ENCODE data around the gene ST7. TPM values are rescaled to one million over a fixed set of nuclear protein-coding genes. Genes with fewer than 3 reads are reported as not detected.
"Not testable (repeated sequence)": the region's sequence is repeated elsewhere in the genome, so short reads cannot be mapped to it uniquely, and the experiment has no call there.

Gene ST7
- total RNA-seq, 1 donor from 2014 or later, result 5.5 TPM

GRCh38 chr7:117241088-117241487 lies 287.8 kb downstream of the ST7 start:
- Mint-ChIP-seq H3K27ac (no peak overlapping the region), H3K4me3 (no peak overlapping the region), H3K4me1 (no peaks in the 10 kb centered on the region), H3K36me3 (ENCODE audit: low read depth) (no peaks in the 10 kb centered on the region), H3K9me3 (no peaks in the 10 kb centered on the region), H3K27me3 (peaks cover 2% of the 10 kb centered on the region)
- DNase-seq, result no peak
- intact Hi-C loops (cut with micrococcal nuclease), result no loop called here

- H3K27ac Mint-ChIP-seq, result no peak overlapping the region
- H3K36me3 Mint-ChIP-seq (ENCODE audit: low read depth), result no peaks in the 10 kb centered on the region
- no peak overlapping the region for H3K4me3 Mint-ChIP-seq
- no peaks in the 10 kb centered on the region for H3K27me3 Mint-ChIP-seq
- intact Hi-C loops (cut with micrococcal nuclease), result no loop called here
- DNase-seq, result no peak
- H3K4me1 Mint-ChIP-seq, result no peaks in the 10 kb centered on the region
- no peaks in the 10 kb centered on the region for H3K9me3 Mint-ChIP-seq
Observed at GRCh38 chr7:117243390-117243789, 290.1 kb downstream of the ST7 start.

- H3K27me3 Mint-ChIP-seq; H3K27ac Mint-ChIP-seq; DNase-seq; H3K9me3 Mint-ChIP-seq; H3K4me1 Mint-ChIP-seq; intact Hi-C loops (cut with micrococcal nuclease); H3K36me3 Mint-ChIP-seq (ENCODE audit: low read depth); H3K4me3 Mint-ChIP-seq: not testable (repeated sequence)
Observed at GRCh38 chr7:117245703-117246102, 292.4 kb downstream of the ST7 start.

- Mint-ChIP-seq H3K9me3 (no peaks in the 10 kb centered on the region), H3K36me3 (ENCODE audit: low read depth) (no peaks in the 10 kb centered on the region), H3K4me1 (no peaks in the 10 kb centered on the region), H3K27me3 (no peaks in the 10 kb centered on the region), H3K27ac (no peak overlapping the region), H3K4me3 (no peak overlapping the region)
- no peak for DNase-seq
- intact Hi-C loops (cut with micrococcal nuclease), result no loop called here
Observed at GRCh38 chr7:117247809-117248208, 294.5 kb downstream of the ST7 start.

- Mint-ChIP-seq H3K4me3 (no peak overlapping the region), H3K4me1 (no peaks in the 10 kb centered on the region), H3K27me3 (no peaks in the 10 kb centered on the region), H3K9me3 (no peaks in the 10 kb centered on the region), H3K36me3 (ENCODE audit: low read depth) (no peaks in the 10 kb centered on the region), H3K27ac (no peak overlapping the region)
- DNase-seq, result no peak
- intact Hi-C loops (cut with micrococcal nuclease), result no loop called here
Observed at GRCh38 chr7:117248829-117249228, 295.5 kb downstream of the ST7 start.

GRCh38 chr7:117249696-117250095 lies 296.4 kb downstream of the ST7 start:
- Mint-ChIP-seq H3K9me3 (no peaks in the 10 kb centered on the region), H3K27ac (no peak overlapping the region), H3K4me3 (no peak overlapping the region), H3K4me1 (no peaks in the 10 kb centered on the region), H3K36me3 (ENCODE audit: low read depth) (no peaks in the 10 kb centered on the region), H3K27me3 (no peaks in the 10 kb centered on the region)
- no peak for DNase-seq
- intact Hi-C loops (cut with micrococcal nuclease), result no loop called here

GRCh38 chr7:117250245-117250644 lies 296.9 kb downstream of the ST7 start:
- no peaks in the 10 kb centered on the region for H3K4me1 Mint-ChIP-seq
- H3K4me3 Mint-ChIP-seq, result no peak overlapping the region
- H3K9me3 Mint-ChIP-seq, result no peaks in the 10 kb centered on the region
- no peak overlapping the region for H3K27ac Mint-ChIP-seq
- intact Hi-C loops (cut with micrococcal nuclease), result no loop called here
- no peak for DNase-seq
- H3K27me3 Mint-ChIP-seq, result no peaks in the 10 kb centered on the region
- no peaks in the 10 kb centered on the region for H3K36me3 Mint-ChIP-seq (ENCODE audit: low read depth)

- no peak for DNase-seq
- Mint-ChIP-seq H3K36me3 (ENCODE audit: low read depth) (no peaks in the 10 kb centered on the region), H3K27me3 (no peaks in the 10 kb centered on the region), H3K27ac (no peak overlapping the region), H3K4me1 (no peaks in the 10 kb centered on the region), H3K9me3 (no peaks in the 10 kb centered on the region), H3K4me3 (no peak overlapping the region)
- intact Hi-C loops (cut with micrococcal nuclease), result no loop called here
Observed at GRCh38 chr7:117250801-117251200, 297.5 kb downstream of the ST7 start.

GRCh38 chr7:117251687-117252086 lies 298.4 kb downstream of the ST7 start:
- no peak overlapping the region for H3K27ac Mint-ChIP-seq
- no peak for DNase-seq
- no peaks in the 10 kb centered on the region for H3K27me3 Mint-ChIP-seq
- H3K4me3 Mint-ChIP-seq, result no peak overlapping the region
- H3K36me3 Mint-ChIP-seq (ENCODE audit: low read depth), result no peaks in the 10 kb centered on the region
- H3K4me1 Mint-ChIP-seq, result no peaks in the 10 kb centered on the region
- H3K9me3 Mint-ChIP-seq, result no peaks in the 10 kb centered on the region
- intact Hi-C loops (cut with micrococcal nuclease), result no loop called here

- H3K4me1 Mint-ChIP-seq, result no peaks in the 10 kb centered on the region
- no peak overlapping the region for H3K4me3 Mint-ChIP-seq
- intact Hi-C loops (cut with micrococcal nuclease), result no loop called here
- no peaks in the 10 kb centered on the region for H3K9me3 Mint-ChIP-seq
- H3K27ac Mint-ChIP-seq, result no peak overlapping the region
- H3K27me3 Mint-ChIP-seq, result peaks cover 3% of the 10 kb centered on the region
- H3K36me3 Mint-ChIP-seq (ENCODE audit: low read depth), result no peaks in the 10 kb centered on the region
- DNase-seq, result no peak
Observed at GRCh38 chr7:117259615-117260014, 306.3 kb downstream of the ST7 start.

GRCh38 chr7:117262546-117262945 lies 309.2 kb downstream of the ST7 start:
- intact Hi-C loops (cut with micrococcal nuclease), result no loop called here
- DNase-seq, result no peak
- Mint-ChIP-seq H3K36me3 (ENCODE audit: low read depth) (no peaks in the 10 kb centered on the region), H3K4me3 (no peak overlapping the region), H3K27ac (no peak overlapping the region), H3K9me3 (no peaks in the 10 kb centered on the region), H3K27me3 (peaks cover 3% of the 10 kb centered on the region), H3K4me1 (no peaks in the 10 kb centered on the region)

GRCh38 chr7:117264716-117265115 lies 311.4 kb downstream of the ST7 start:
- no peaks in the 10 kb centered on the region for H3K9me3 Mint-ChIP-seq
- intact Hi-C loops (cut with micrococcal nuclease), result no loop called here
- H3K4me3 Mint-ChIP-seq, result no peak overlapping the region
- DNase-seq, result no peak
- no peak overlapping the region for H3K27ac Mint-ChIP-seq
- no peaks in the 10 kb centered on the region for H3K36me3 Mint-ChIP-seq (ENCODE audit: low read depth)
- no peaks in the 10 kb centered on the region for H3K4me1 Mint-ChIP-seq
- H3K27me3 Mint-ChIP-seq, result peaks cover 3% of the 10 kb centered on the region

GRCh38 chr7:117269417-117269816 lies 316.1 kb downstream of the ST7 start:
- no peaks in the 10 kb centered on the region for H3K4me1 Mint-ChIP-seq
- DNase-seq, result no peak

GRCh38 chr7:117269886-117270285 lies 316.6 kb downstream of the ST7 start:
- intact Hi-C loops (cut with micrococcal nuclease), result no loop called here
- H3K4me1 Mint-ChIP-seq, result no peaks in the 10 kb centered on the region
- no peaks in the 10 kb centered on the region for H3K27me3 Mint-ChIP-seq
- no peak overlapping the region for H3K27ac Mint-ChIP-seq
- no peaks in the 10 kb centered on the region for H3K9me3 Mint-ChIP-seq
- H3K36me3 Mint-ChIP-seq (ENCODE audit: low read depth), result no peaks in the 10 kb centered on the region
- no peak for DNase-seq
- no peak overlapping the region for H3K4me3 Mint-ChIP-seq

More at GRCh38 chr7:117269417-117269816, 316.1 kb downstream of the ST7 start:
- H3K9me3 Mint-ChIP-seq, result no peaks in the 10 kb centered on the region
- no peak overlapping the region for H3K27ac Mint-ChIP-seq
- no peaks in the 10 kb centered on the region for H3K27me3 Mint-ChIP-seq
- no peak overlapping the region for H3K4me3 Mint-ChIP-seq
- intact Hi-C loops (cut with micrococcal nuclease), result no loop called here
- H3K36me3 Mint-ChIP-seq (ENCODE audit: low read depth), result no peaks in the 10 kb centered on the region

GRCh38 chr7:117270371-117270770 lies 317.1 kb downstream of the ST7 start:
- no peak for DNase-seq
- Mint-ChIP-seq H3K27ac (no peak overlapping the region), H3K4me3 (no peak overlapping the region), H3K4me1 (no peaks in the 10 kb centered on the region), H3K9me3 (no peaks in the 10 kb centered on the region), H3K36me3 (ENCODE audit: low read depth) (no peaks in the 10 kb centered on the region), H3K27me3 (no peaks in the 10 kb centered on the region)
- intact Hi-C loops (cut with micrococcal nuclease), result no loop called here

Data from activated CD4-positive, alpha-beta T cell treated with anti-CD3 and anti-CD28 coated beads, Interleukin-2, amount 10 ng/mL, durations not matched to agents 24 days and 14 days (primary cell).